HepG2 (cell line): Measurements from ENCODE around the gene CCDC87. TPM values are rescaled to one million over a fixed set of nuclear protein-coding genes. Genes with fewer than 3 reads are reported as not detected.

Experiments
- HMG20A ChIP-seq: IDR thresholded peaks from 2 replicates; pipeline ENCODE4 v1.6.1; 2016; ENCODE audit warnings: borderline replicate concordance
- KDM2A ChIP-seq: sonication (generic); formaldehyde crosslinking; IDR thresholded peaks from 2 replicates; pipeline ENCODE4 v1.4.0; 2020; ENCODE audit warnings: low read depth, missing genetic modification reagents, borderline replicate concordance
- KLF13 ChIP-seq: sonication (generic); formaldehyde crosslinking; IDR thresholded peaks from 2 replicates; pipeline ENCODE4 v1.4.0; 2020; ENCODE audit warnings: mild to moderate bottlenecking, missing genetic modification reagents
- MBD4 ChIP-seq: IDR thresholded peaks from 2 replicates; pipeline ENCODE4 v1.6.1; 2012; ENCODE audit warnings: low read length, inconsistent platforms, borderline replicate concordance
- NFYC ChIP-seq: IDR thresholded peaks from 2 replicates; pipeline ENCODE4 v1.6.1; 2016; ENCODE audit warnings: missing genetic modification reagents, missing compliant biosample characterization
- PRDM10 ChIP-seq: sonication (generic); formaldehyde crosslinking; IDR thresholded peaks from 2 replicates; pipeline ENCODE4 v1.4.0; 2020; ENCODE audit warnings: low read depth, missing genetic modification reagents
- SMARCE1 ChIP-seq: fragments of 450-650 bp; IDR thresholded peaks from 2 replicates; pipeline ENCODE4 v1.6.1; 2017; ENCODE audit warnings: borderline replicate concordance
- ZFP62 ChIP-seq: sonication (generic); formaldehyde crosslinking; IDR thresholded peaks from 2 replicates; pipeline ENCODE4 v1.4.0; 2020; ENCODE audit warnings: missing genetic modification reagents
- ZFP91 ChIP-seq: sonication (generic); formaldehyde crosslinking; IDR thresholded peaks from 2 replicates; pipeline ENCODE4 v1.9.0; 2022; ENCODE audit warnings: missing genetic modification reagents, mild to moderate bottlenecking, borderline replicate concordance
- ZHX2 ChIP-seq, 2 experiments: sonication (generic) in 1 of 2; formaldehyde crosslinking in 1 of 2; IDR thresholded peaks; 2 replicates each; pipeline versions ENCODE4 v1.6.1 to v1.9.0; 2014 to 2022; ENCODE audit warnings: antibody characterized with exemption in 1 of 2, borderline replicate concordance in 1 of 2, inconsistent platforms in 1 of 2, low read depth in 1 of 2, missing genetic modification reagents in 1 of 2
- ZNF180 ChIP-seq: sonication (generic); formaldehyde crosslinking; IDR thresholded peaks from 2 replicates; pipeline ENCODE4 v1.4.0; 2020; ENCODE audit warnings: low read depth, missing genetic modification reagents, borderline replicate concordance
- ZNF441 ChIP-seq: sonication (generic); formaldehyde crosslinking; IDR thresholded peaks from 2 replicates; pipeline ENCODE4 v1.7.0; 2021; ENCODE audit warnings: missing genetic modification reagents, borderline replicate concordance
- ZNF501 ChIP-seq: sonication (generic); formaldehyde crosslinking; IDR thresholded peaks from 2 replicates; pipeline ENCODE4 v1.5.1; 2020; ENCODE audit warnings: mild to moderate bottlenecking, moderate library complexity, missing genetic modification reagents
- ZNF543 ChIP-seq: sonication (generic); formaldehyde crosslinking; IDR thresholded peaks from 2 replicates; pipeline ENCODE4 v1.4.0; 2020; ENCODE audit warnings: mild to moderate bottlenecking, missing genetic modification reagents
- ZNF7 ChIP-seq: IDR thresholded peaks from 2 replicates; pipeline ENCODE4 v1.6.1; 2016; ENCODE audit warnings: missing biosample characterization, missing genetic modification reagents
- ZNF839 ChIP-seq: sonication (generic); formaldehyde crosslinking; IDR thresholded peaks from 2 replicates; pipeline ENCODE4 v1.4.0; 2020; ENCODE audit warnings: missing genetic modification reagents, mild to moderate bottlenecking, borderline replicate concordance
- ZSCAN20 ChIP-seq: sonication (generic); formaldehyde crosslinking; IDR thresholded peaks from 2 replicates; pipeline ENCODE4 v1.4.0; 2020; ENCODE audit warnings: missing genetic modification reagents, mild to moderate bottlenecking, borderline replicate concordance
- polyA plus RNA-seq, 8 experiments: library from polyadenylated mRNA; depleted of rRNA in 3 of 8; stranded (reverse) in 7 of 8; unstranded in 1 of 8; fragments of >200 nt; fragmentation: Illumina TruSeq in 4 of 8; extraction: Trizol in 4 of 8; gene quantifications; 2 replicates each; pipeline versions ENCODE4 v1.2.1 to v1.2.3, GENCODE V29; 2011 to 2016; ENCODE audit warnings: low read depth in 4 of 8, missing spikeins in 1 of 8, mixed read lengths in 1 of 8; ENCODE audit not compliant: insufficient read depth in 1 of 8
- total RNA-seq, 5 experiments: library from RNA; depleted of rRNA; stranded (reverse); fragments of >200 nt; fragmentation: Illumina TruSeq; extraction: Trizol; gene quantifications; 2 replicates each; pipeline ENCODE4 v1.2.3, GENCODE V29; 2016; ENCODE audit warnings: low read depth in 1 of 5

CCDC87 gene
- total and polyA plus RNA-seq, 2 of the 13 experiments (the other 11 are each of a cell fraction or from before 2014, with no cell fraction given): 0.05 to 0.42 TPM

- TF ChIP-seq HMG20A (CRISPR knock-in tag) (peak; percentile 29; the same call in 1 of the 2 replicates), ZNF543 (peak; percentile 88; the same call in 1 of the 2 replicates), PRDM10 (CRISPR knock-in tag) (peak; percentile 84), ZNF441 (CRISPR knock-in tag) (peak; percentile 7; the same call in 1 of the 2 replicates), ZNF180 (CRISPR knock-in tag) (no peak), ZFP91 (CRISPR knock-in tag) (peak; percentile 96), ZNF839 (CRISPR knock-in tag) (no peak), ZNF501 (peak; percentile 95), KDM2A (CRISPR knock-in tag) (peak; percentile 86), ZSCAN20 (CRISPR knock-in tag) (0 out of 2 replicates have a peak, but pooled peaks have one; percentile 72), NFYC (peak; percentile 62), ZHX2 (IDR thresholded peaks at IDR 0.05; ENCODE audit: low read depth) (0 out of 2 replicates have a peak, but pooled peaks have one; percentile 17), ZHX2 (CRISPR knock-in tag; IDR thresholded peaks at IDR 0.05; ENCODE audit: borderline replicate concordance) (no peak; the same call in 1 of the 2 replicates), ZFP62 (CRISPR knock-in tag) (no peak), SMARCE1 (no peak), ZNF7 (no peak), MBD4 (no peak), KLF13 (no peak)
Observed at GRCh38 chr11:66592457-66593302, at the start of gene CCDC87, which contains the start of gene CCS (continued).
